A549 (cell line): Measurements from ENCODE around the gene TFF3. TPM values are rescaled to one million over a fixed set of nuclear protein-coding genes. Genes with fewer than 3 reads are reported as not detected.

ENCODE experiments used
- ATAC-seq, 2 experiments: fragments of 200-7000 bp in 1 of 2; fragments of >200 bp in 1 of 2; cut with Nextera tagmentation in 1 of 2; cut with Tn5 transposase in 1 of 2; 3 replicates each; pipeline versions ENCODE4 v1.8.0 to v1.9.1; 2018 to 2020; ENCODE audit warnings: mild to moderate bottlenecking in 1 of 2, moderate library complexity in 1 of 2
- CTCF ChIA-PET: fragments of 300-600 bp; sonication (Branson Sonifier 250); formaldehyde crosslinking; extraction: SDS; loops from one replicate; lab custom pipeline; 2021; ENCODE audit warnings: antibody characterized with exemption, inconsistent platforms; lab: Yijun Ruan, JAX
- POLR2A ChIA-PET: fragments of 350-600 bp; formaldehyde crosslinking; extraction: SDS; loops from one replicate; lab custom pipeline; 2021; ENCODE audit warnings: antibody characterized with exemption, inconsistent platforms; lab: Yijun Ruan, JAX
- DNase-seq, 2 experiments: peaks; one replicate each; pipeline versions ENCODE4 v3.0.0 to v3.0.0-alpha.2; 2011 to 2016; ENCODE audit warnings: low read depth in 1 of 2, low spot score in 1 of 2
- FAIRE-seq: peaks from 2 replicates; lab custom pipeline; 2011; peaks lifted over from hg19 to GRCh38; lab: Jason Lieb, UNC
- H3K27ac ChIP-seq, 2 experiments: fragments of >200 bp; sonication (Bioruptor Twin); formaldehyde crosslinking; 3 replicates each; pipeline ENCODE4 v1.5.1; 2016 to 2017
- H3K4me1 ChIP-seq: fragments of >200 bp; sonication (Bioruptor Twin); formaldehyde crosslinking; 3 replicates; pipeline ENCODE4 v1.6.1; 2016
- H3K4me2 ChIP-seq: fragments of >200 bp; sonication (Bioruptor Twin); formaldehyde crosslinking; 3 replicates; pipeline ENCODE4 v1.6.1; 2016
- H3K4me3 ChIP-seq: fragments of >200 bp; sonication (Bioruptor Twin); formaldehyde crosslinking; 3 replicates; pipeline ENCODE4 v1.5.1; 2016
- H3K9me3 ChIP-seq: fragments of >200 bp; sonication (Bioruptor Twin); formaldehyde crosslinking; 3 replicates; pipeline ENCODE4 v1.6.1; 2016
- CBX8 ChIP-seq: fragments of 200-600 bp; sonication (generic); IDR thresholded peaks from 2 replicates; pipeline ENCODE4 v1.6.1; 2016
- CHD2 ChIP-seq: fragments of 150-350 bp; IDR thresholded peaks from 2 replicates; pipeline ENCODE4 v1.6.1; 2014; ENCODE audit warnings: low read length; ENCODE audit not compliant: partially characterized antibody
- ESRRA ChIP-seq: fragments of 150-350 bp; IDR thresholded peaks from 2 replicates; pipeline ENCODE4 v1.6.1; 2014; ENCODE audit warnings: mild to moderate bottlenecking, low read length, borderline replicate concordance
- FOSB ChIP-seq: fragments of 250-450 bp; sonication (Bioruptor Pico); IDR thresholded peaks from 2 replicates; pipeline ENCODE4 v1.5.0; 2020; ENCODE audit warnings: mild to moderate bottlenecking, moderate library complexity
- FOXS1 ChIP-seq: fragments of 250-450 bp; sonication (Bioruptor Pico); IDR thresholded peaks from 2 replicates; pipeline ENCODE4 v1.5.0; 2020; ENCODE audit warnings: mild to moderate bottlenecking, moderate library complexity
- HDAC2 ChIP-seq: fragments of 200-600 bp; sonication (generic); IDR thresholded peaks from 2 replicates; pipeline ENCODE4 v1.6.1; 2016
- HEYL ChIP-seq: fragments of 250-450 bp; sonication (Bioruptor Pico); IDR thresholded peaks from 2 replicates; pipeline ENCODE4 v1.8.0; 2021; ENCODE audit warnings: mild to moderate bottlenecking, moderate library complexity
- HOXA7 ChIP-seq: fragments of 250-450 bp; sonication (Bioruptor Pico); IDR thresholded peaks from 2 replicates; pipeline ENCODE4 v1.5.0; 2020; ENCODE audit warnings: mild to moderate bottlenecking, moderate library complexity
- HOXB5 ChIP-seq: fragments of 250-450 bp; sonication (Bioruptor Pico); IDR thresholded peaks from 2 replicates; pipeline ENCODE4 v1.5.0; 2020; ENCODE audit warnings: mild to moderate bottlenecking, moderate library complexity
- JUNB ChIP-seq: fragments of >200 bp; sonication (Bioruptor Twin); formaldehyde crosslinking; IDR thresholded peaks from 2 replicates; pipeline ENCODE4 v1.6.1; 2016
- NFE2L2 ChIP-seq: fragments of 150-350 bp; conservative IDR thresholded peaks from 2 replicates; pipeline ENCODE4 v1.6.1; 2014; ENCODE audit warnings: low read length
- NR3C1 ChIP-seq: fragments of >200 bp; sonication (Bioruptor Twin); formaldehyde crosslinking; IDR thresholded peaks from 3 replicates; pipeline ENCODE4 v1.6.1; 2017
- RAD21 ChIP-seq, 2 experiments: fragments of >200 bp in 1 of 2; sonication (Bioruptor Twin) in 1 of 2; formaldehyde crosslinking in 1 of 2; IDR thresholded peaks in 1 of 2; conservative IDR thresholded peaks in 1 of 2; 2 replicates in 1 of 2; 3 replicates in 1 of 2; pipeline ENCODE4 v1.6.1; 2012 to 2018; ENCODE audit warnings: inconsistent platforms in 1 of 2
- RFX5 ChIP-seq: fragments of 450-650 bp; IDR thresholded peaks from 2 replicates; pipeline ENCODE4 v1.7.1; 2014; ENCODE audit warnings: antibody characterized with exemption, mild to moderate bottlenecking, moderate library complexity
- RNF2 ChIP-seq: fragments of 200-600 bp; sonication (generic); IDR thresholded peaks from 2 replicates; pipeline ENCODE4 v1.6.1; 2016; ENCODE audit warnings: low read depth, mild to moderate bottlenecking, antibody characterized with exemption, moderate library complexity, borderline replicate concordance
- SREBF2 ChIP-seq: fragments of 450-650 bp; IDR thresholded peaks from 2 replicates; pipeline ENCODE4 v1.6.1; 2014; ENCODE audit warnings: mild to moderate bottlenecking, moderate library complexity
- TP53 ChIP-seq: fragments of 250-450 bp; sonication (Bioruptor Pico); IDR thresholded peaks from 2 replicates; pipeline ENCODE4 v1.5.0; 2021; ENCODE audit warnings: mild to moderate bottlenecking, moderate library complexity
- ZC3H11A ChIP-seq: fragments of 450-650 bp; IDR thresholded peaks from 2 replicates; pipeline ENCODE4 v1.6.1; 2014; ENCODE audit warnings: antibody characterized with exemption, mild to moderate bottlenecking
- ZFP36 ChIP-seq: fragments of 450-650 bp; IDR thresholded peaks from 2 replicates; pipeline ENCODE4 v1.6.1; 2014; ENCODE audit warnings: borderline replicate concordance; ENCODE audit not compliant: partially characterized antibody
- ZNF302 ChIP-seq: fragments of 250-450 bp; sonication (Bioruptor Pico); IDR thresholded peaks from 2 replicates; pipeline ENCODE4 v1.9.0; 2021; ENCODE audit warnings: inconsistent platforms, mild to moderate bottlenecking, moderate library complexity
- WGBS: methylation state at CpG from one replicate; pipeline ENCODE4 v1.1.6; 2017; ENCODE audit errors: missing lambda C conversion rate; 5-methylcytosine and 5-hydroxymethylcytosine counted together
- polyA plus RNA-seq, 4 experiments: library from polyadenylated mRNA; depleted of rRNA in 3 of 4; stranded (reverse); fragments of >200 nt; fragmentation: RNase III in 1 of 4; extraction: RNeasy Plus Mini Kit Qiagen cat#74134 plus additional on column Dnase treatment in 1 of 4; gene quantifications; 2 replicates in 3 of 4; 3 replicates in 1 of 4; pipeline ENCODE4 v1.2.3, GENCODE V29; 2011 to 2017
- TF ChIP-seq, protein P1 (sequence below): fragments of >200 bp; sonication (Bioruptor Twin); formaldehyde crosslinking; IDR thresholded peaks from 3 replicates; pipeline ENCODE4 v1.5.1; 2016
- TF ChIP-seq, protein P2 (sequence below): fragments of >200 bp; sonication (Bioruptor Twin); formaldehyde crosslinking; IDR thresholded peaks from 3 replicates; pipeline ENCODE4 v1.6.1; 2016
- TF ChIP-seq, protein P3 (sequence below): fragments of 250-450 bp; sonication (Bioruptor Pico); IDR thresholded peaks from 2 replicates; pipeline ENCODE4 v1.5.0; 2021; ENCODE audit warnings: mild to moderate bottlenecking, moderate library complexity, borderline replicate concordance

The TFF3 gene
- polyA plus RNA-seq, 2 of the 4 experiments (the other 2 are of a cell fraction), result 0.43 TPM; not detected in 1

DNA sequence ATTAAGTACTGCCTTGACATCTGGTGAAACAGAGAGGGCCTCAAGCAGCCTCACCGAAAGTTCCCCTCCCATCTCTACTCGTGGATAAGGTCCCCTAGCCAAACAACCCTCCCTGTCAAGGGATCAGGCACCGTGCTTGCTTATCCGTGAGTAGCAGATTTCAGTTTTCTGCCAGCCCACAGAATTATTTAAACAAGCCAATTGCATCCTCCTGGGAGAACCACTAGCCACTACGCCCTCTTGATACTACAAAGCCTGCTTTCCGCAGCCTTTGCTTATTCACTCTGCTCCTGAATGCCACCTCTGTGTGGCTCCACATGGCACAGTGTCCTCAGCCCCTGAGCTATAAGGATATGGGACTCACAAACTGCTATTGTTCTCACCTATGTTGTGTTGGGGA is 41.4 kb upstream of the TFF3 start:
- no peak for ATAC-seq
- 42% methylated on average over 6 of the region's 6 CpGs for WGBS
- POLR2A ChIA-PET, result no interaction called here

DNA sequence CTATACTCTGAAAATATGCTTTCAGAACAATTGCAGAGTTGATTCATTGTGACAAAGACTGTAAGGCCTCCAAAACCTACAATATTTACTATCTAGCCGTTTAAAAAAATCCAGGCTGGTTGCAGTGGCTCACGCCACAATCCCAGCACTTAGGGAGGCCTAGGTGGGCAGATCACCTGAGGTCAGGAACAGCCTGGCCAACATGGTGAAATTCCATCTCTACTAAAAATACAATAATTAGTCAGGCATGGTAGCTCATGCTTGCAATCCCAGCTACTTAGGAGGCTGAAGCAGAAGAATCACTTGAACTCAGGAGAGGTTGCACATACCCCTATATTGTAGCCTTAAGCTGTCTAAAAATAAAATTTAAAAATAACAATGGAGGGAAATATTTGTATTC is 40.8 kb upstream of the TFF3 start:
- DNase-seq (no peak), FAIRE-seq (no peak), ATAC-seq (no peak)
- ChIA-PET CTCF (no interaction called here), POLR2A (no interaction called here)
- H3K9me3 ChIP-seq, result no peaks in the 10 kb centered on the region
- H3K4me2 ChIP-seq, result no peak overlapping the region
- no peak overlapping the region for H3K27ac ChIP-seq
- H3K4me1 ChIP-seq, result no peaks in the 10 kb centered on the region
- no peak overlapping the region for H3K4me3 ChIP-seq
- no peak for TF ChIP-seq HEYL (CRISPR knock-in tag)
- TF ChIP-seq FOSB, result no peak
- TF ChIP-seq NFE2L2, result no peak
- TF ChIP-seq, protein P1, sequence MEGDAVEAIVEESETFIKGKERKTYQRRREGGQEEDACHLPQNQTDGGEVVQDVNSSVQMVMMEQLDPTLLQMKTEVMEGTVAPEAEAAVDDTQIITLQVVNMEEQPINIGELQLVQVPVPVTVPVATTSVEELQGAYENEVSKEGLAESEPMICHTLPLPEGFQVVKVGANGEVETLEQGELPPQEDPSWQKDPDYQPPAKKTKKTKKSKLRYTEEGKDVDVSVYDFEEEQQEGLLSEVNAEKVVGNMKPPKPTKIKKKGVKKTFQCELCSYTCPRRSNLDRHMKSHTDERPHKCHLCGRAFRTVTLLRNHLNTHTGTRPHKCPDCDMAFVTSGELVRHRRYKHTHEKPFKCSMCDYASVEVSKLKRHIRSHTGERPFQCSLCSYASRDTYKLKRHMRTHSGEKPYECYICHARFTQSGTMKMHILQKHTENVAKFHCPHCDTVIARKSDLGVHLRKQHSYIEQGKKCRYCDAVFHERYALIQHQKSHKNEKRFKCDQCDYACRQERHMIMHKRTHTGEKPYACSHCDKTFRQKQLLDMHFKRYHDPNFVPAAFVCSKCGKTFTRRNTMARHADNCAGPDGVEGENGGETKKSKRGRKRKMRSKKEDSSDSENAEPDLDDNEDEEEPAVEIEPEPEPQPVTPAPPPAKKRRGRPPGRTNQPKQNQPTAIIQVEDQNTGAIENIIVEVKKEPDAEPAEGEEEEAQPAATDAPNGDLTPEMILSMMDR, result no peak
- TF ChIP-seq SREBF2, result no peak
- TF ChIP-seq HOXB5, result no peak
- no peak for TF ChIP-seq HOXA7
- TF ChIP-seq TP53 (CRISPR knock-in tag), result no peak
- TF ChIP-seq, protein P2, sequence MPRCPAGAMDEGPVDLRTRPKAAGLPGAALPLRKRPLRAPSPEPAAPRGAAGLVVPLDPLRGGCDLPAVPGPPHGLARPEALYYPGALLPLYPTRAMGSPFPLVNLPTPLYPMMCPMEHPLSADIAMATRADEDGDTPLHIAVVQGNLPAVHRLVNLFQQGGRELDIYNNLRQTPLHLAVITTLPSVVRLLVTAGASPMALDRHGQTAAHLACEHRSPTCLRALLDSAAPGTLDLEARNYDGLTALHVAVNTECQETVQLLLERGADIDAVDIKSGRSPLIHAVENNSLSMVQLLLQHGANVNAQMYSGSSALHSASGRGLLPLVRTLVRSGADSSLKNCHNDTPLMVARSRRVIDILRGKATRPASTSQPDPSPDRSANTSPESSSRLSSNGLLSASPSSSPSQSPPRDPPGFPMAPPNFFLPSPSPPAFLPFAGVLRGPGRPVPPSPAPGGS, result no peak
- TF ChIP-seq, protein P3, sequence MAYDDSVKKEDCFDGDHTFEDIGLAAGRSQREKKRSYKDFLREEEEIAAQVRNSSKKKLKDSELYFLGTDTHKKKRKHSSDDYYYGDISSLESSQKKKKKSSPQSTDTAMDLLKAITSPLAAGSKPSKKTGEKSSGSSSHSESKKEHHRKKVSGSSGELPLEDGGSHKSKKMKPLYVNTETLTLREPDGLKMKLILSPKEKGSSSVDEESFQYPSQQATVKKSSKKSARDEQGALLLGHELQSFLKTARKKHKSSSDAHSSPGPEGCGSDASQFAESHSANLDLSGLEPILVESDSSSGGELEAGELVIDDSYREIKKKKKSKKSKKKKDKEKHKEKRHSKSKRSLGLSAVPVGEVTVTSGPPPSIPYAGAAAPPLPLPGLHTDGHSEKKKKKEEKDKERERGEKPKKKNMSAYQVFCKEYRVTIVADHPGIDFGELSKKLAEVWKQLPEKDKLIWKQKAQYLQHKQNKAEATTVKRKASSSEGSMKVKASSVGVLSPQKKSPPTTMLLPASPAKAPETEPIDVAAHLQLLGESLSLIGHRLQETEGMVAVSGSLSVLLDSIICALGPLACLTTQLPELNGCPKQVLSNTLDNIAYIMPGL (CRISPR knock-in tag), result no peak
- no peak for TF ChIP-seq FOXS1 (CRISPR knock-in tag)
- no peak for TF ChIP-seq ZC3H11A
- 42% methylated on average over 2 of the region's 2 CpGs for WGBS

More for the DNA sequence above, 41.4 kb upstream of the TFF3 start:
- DNase-seq (no peak), FAIRE-seq (no peak)
- Histone ChIP-seq H3K9me3 (no peaks in the 10 kb centered on the region), H3K4me2 (no peak overlapping the region), H3K4me1 (no peaks in the 10 kb centered on the region)
- CTCF ChIA-PET, result no interaction called here
- TF ChIP-seq RFX5, result no peak
- TF ChIP-seq ESRRA, result no peak
- TF ChIP-seq HDAC2, result no peak
- no peak for TF ChIP-seq ZFP36
- no peak for TF ChIP-seq JUNB
- TF ChIP-seq RAD21 (conservative IDR thresholded peaks at IDR 0.05 in 1 of 2, IDR thresholded peaks at IDR 0.05 in 1 of 2), result no peak
- no peak for TF ChIP-seq SREBF2
- TF ChIP-seq RNF2, result no peak
- no peak for TF ChIP-seq NR3C1
- no peak for TF ChIP-seq CHD2
- no peak for TF ChIP-seq ZNF302 (CRISPR knock-in tag)
- no peak for TF ChIP-seq ZC3H11A
- TF ChIP-seq CBX8, result no peak
- TF ChIP-seq, all 56 proteins: peak for 0
- H3K4me3 ChIP-seq, result no peak overlapping the region
- no peak overlapping the region for H3K27ac ChIP-seq
